Measurements from ENCODE around the gene ATAD2B. TPM values are rescaled to one million over a fixed set of nuclear protein-coding genes. Genes with fewer than 3 reads are reported as not detected.

Gene ATAD2B
- total RNA-seq, 2 experiments from 2014 or later: 12.9 to 15.4 TPM

- Mint-ChIP-seq H3K27ac (no peak overlapping the region), H3K36me3 (ENCODE audit: low read depth) (peaks cover 4% of the 10 kb centered on the region), H3K4me3 (no peak overlapping the region), H3K9me3 (no peaks in the 10 kb centered on the region), H3K27me3 (ENCODE audit: low read depth) (no peaks in the 10 kb centered on the region), H3K4me1 (ENCODE audit: low read depth) (no peaks in the 10 kb centered on the region)
- DNase-seq: no peak
- CTCF ChIA-PET: no interaction called here
- intact Hi-C loops (cut with micrococcal nuclease): no loop called here
Measured at GRCh38 chr2:23698721-23699579, 228.0 kb downstream of the ATAD2B start.

Other genes with a start within 250 kb of the ATAD2B start
- gene UBXN2A, start 13.3 kb upstream of the ATAD2B start, total RNA-seq: 1 to 10 TPM; 7.6 to 7.7 TPM
- gene MFSD2B, start 83.0 kb upstream of the ATAD2B start, total RNA-seq: under 1 TPM; 0.15 to 0.24 TPM
- 10 to 100 TPM; 17.6 to 21.1 TPM for gene WDCP, start 120.3 kb upstream of the ATAD2B start, total RNA-seq
- gene FKBP1B, start 122.6 kb upstream of the ATAD2B start, total RNA-seq: under 1 TPM in 1 of 2 experiments, not detected in 1; 0.35 TPM
- gene SF3B6, start 149.2 kb upstream of the ATAD2B start, total RNA-seq: 100 to 1,000 TPM; 151 to 164 TPM
- gene TP53I3, start 157.7 kb upstream of the ATAD2B start, total RNA-seq: under 1 TPM; 0.60 to 0.81 TPM
- under 1 TPM in 1 of 2 experiments, not detected in 1; 0.32 TPM for gene PFN4, start 196.2 kb upstream of the ATAD2B start, total RNA-seq
- 1 to 10 TPM; 3.6 to 4.1 TPM for gene FAM228B, start 196.3 kb upstream of the ATAD2B start, total RNA-seq
- gene FAM228A, start 247.9 kb upstream of the ATAD2B start, total RNA-seq: under 1 TPM in 1 of 2 experiments, not detected in 1; 0.26 TPM